Suprapubic skin (tissue), 3 donors: ENCODE measurements around the gene LDLRAD4.

Source experiments
- CTCF ChIP-seq, 2 donors: fragments of 200-600 bp in 1 of 2; fragments of 450-650 bp in 1 of 2; sonication (generic) in 1 of 2; IDR thresholded peaks; one replicate each; pipeline ENCODE4 v1.5.1; 2016 to 2019; ENCODE audit warnings: antibody characterized with exemption in 2 of 2, mild to moderate bottlenecking in 1 of 2, moderate library complexity in 1 of 2
- EP300 ChIP-seq: sonication (generic); formaldehyde crosslinking; IDR thresholded peaks from one replicate; pipeline ENCODE4 v1.6.1; 2017; ENCODE audit warnings: antibody characterized with exemption
- POLR2A ChIP-seq, 2 donors: fragments of 450-650 bp; IDR thresholded peaks; one replicate each; pipeline ENCODE4 v1.6.1; 2017; ENCODE audit warnings: antibody characterized with exemption in 2 of 2, mild to moderate bottlenecking in 2 of 2, moderate library complexity in 2 of 2

GRCh38 chr18:13283746-13284145, 65.2 kb downstream of the LDLRAD4 start:
- no peak for TF ChIP-seq CTCF (IDR thresholded peaks at IDR 0.05)
- no peak for TF ChIP-seq EP300
- TF ChIP-seq POLR2A (IDR thresholded peaks at IDR 0.05) = no peak
